NCI-H1092 treated with DMSO at 0.1 percent for 48 hours (cell line): ENCODE measurements around the gene PPP1R13B.
"Not testable (repeated sequence)": the region's sequence is repeated elsewhere in the genome, so short reads cannot be mapped to it uniquely, and the experiment has no call there.

Source experiments
- DNase-seq: peaks from one replicate; lab custom pipeline; 2025; lab: John Stamatoyannopoulos, UW

The PPP1R13B gene, protein sequence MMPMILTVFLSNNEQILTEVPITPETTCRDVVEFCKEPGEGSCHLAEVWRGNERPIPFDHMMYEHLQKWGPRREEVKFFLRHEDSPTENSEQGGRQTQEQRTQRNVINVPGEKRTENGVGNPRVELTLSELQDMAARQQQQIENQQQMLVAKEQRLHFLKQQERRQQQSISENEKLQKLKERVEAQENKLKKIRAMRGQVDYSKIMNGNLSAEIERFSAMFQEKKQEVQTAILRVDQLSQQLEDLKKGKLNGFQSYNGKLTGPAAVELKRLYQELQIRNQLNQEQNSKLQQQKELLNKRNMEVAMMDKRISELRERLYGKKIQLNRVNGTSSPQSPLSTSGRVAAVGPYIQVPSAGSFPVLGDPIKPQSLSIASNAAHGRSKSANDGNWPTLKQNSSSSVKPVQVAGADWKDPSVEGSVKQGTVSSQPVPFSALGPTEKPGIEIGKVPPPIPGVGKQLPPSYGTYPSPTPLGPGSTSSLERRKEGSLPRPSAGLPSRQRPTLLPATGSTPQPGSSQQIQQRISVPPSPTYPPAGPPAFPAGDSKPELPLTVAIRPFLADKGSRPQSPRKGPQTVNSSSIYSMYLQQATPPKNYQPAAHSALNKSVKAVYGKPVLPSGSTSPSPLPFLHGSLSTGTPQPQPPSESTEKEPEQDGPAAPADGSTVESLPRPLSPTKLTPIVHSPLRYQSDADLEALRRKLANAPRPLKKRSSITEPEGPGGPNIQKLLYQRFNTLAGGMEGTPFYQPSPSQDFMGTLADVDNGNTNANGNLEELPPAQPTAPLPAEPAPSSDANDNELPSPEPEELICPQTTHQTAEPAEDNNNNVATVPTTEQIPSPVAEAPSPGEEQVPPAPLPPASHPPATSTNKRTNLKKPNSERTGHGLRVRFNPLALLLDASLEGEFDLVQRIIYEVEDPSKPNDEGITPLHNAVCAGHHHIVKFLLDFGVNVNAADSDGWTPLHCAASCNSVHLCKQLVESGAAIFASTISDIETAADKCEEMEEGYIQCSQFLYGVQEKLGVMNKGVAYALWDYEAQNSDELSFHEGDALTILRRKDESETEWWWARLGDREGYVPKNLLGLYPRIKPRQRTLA

DNA sequence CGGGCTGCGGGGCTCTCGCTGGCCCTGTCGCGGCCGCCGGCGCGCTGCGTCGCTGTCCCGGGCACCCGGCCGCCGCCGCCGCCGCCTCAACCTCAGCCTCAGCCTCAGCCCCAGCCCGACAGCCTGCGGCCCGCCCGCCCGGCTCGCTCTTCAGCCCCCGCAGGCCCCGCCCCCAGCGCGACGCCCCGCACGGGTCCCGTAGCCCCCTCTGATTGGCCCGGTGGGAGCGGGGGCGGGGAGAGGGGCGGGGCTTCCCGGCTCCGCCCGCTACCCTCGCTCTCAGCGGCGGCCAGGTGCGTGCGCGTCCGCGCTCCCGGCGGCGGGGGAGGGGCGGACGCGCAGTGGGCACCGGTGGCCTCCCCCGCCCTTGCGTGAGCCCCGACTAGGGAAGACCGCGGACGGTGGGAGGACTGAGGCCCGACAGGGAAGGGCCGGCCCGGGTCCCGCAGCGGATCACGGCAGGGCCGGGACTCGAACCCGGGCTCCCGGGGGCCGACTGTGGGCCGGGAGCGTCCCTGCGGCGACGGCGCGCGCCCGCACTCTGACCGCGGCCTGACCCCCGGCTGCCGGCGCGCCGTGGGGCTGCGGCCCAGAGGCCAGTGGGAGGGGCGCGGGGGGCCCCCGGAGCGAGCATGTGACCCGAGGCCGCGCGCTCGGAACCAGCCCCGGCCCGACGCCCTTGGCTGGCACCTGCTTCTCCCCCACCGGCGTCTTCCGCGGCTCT is at the start of gene PPP1R13B:
TSS of gene PPP1R13B (minus strand) at position 125 of the 724 bp plus-strand sequence. CDS start 268 bp downstream, outside the sequence.
- DNase-seq: peak; percentile 86

DNA sequence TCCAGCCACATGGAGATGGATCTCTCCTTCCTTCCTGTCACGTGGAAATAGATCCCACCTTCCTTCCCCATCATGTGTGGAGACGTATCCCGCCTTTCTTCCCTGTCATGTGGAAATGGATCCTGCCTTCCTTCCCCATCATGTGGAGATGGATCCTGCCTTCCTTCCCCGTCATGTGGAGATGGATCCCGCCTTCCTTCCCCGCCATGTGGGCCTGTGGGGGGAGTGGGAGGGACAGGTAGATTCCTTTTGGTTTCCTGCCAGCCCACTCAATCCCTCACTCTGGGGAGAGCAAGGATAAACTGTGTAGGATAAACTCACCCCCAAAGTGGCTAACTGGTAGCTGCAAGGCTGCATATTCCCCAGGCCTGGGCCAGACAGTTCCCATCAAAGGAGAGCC is 49.2 kb upstream of the PPP1R13B start:
- no peak for DNase-seq

DNA sequence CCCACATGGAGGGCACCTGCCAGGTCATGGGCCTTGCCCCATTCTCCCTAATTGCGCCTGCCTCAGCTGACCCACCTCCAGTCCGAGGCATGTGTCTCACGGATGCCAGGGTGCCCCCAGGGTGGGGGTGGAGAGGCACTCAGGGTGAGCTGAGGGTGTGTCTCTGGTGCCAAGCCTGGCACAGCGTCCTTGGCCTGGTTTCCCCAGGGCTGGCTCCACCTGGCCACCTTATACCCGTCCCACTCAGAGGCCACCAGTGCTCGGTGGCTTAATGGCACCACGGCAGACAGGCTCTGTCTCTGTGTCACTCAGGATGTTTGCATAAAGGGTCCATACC is 47.3 kb upstream of the PPP1R13B start:
- no peak for DNase-seq

DNA sequence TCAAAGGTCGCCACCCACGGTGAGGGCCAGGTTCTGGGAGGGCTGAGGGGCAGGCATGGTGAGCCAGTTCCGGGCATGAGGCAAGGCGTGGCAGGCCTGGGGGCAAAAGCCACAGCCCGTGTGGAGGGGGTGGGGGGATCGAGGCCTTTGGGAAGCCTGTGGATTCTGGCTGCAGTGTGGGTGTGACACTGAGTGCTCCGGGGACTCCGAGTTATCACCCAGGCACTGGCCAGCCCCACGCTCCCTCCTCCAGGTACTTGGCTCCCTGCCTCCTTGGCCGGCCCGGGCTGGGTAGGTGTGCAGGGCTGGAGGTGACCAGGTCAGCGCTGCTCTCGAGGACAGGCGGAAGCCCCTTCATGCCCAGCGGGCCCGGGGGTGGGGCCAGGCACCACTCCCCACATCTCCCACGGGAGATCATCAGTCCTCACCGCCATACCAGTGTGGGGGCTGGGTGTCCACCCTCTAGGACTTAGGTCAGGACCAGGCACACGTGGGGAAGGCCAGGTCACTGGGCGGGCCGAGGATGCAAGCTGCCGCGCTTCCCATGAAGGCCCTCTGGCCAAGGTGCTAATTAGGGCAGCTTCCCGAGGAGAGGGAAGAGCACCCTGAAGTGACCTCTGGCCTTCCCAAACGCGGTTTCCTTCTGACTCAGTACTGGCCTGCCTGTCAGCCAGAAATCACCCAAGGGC is 46.8 kb upstream of the PPP1R13B start:
- no peak for DNase-seq

DNA sequence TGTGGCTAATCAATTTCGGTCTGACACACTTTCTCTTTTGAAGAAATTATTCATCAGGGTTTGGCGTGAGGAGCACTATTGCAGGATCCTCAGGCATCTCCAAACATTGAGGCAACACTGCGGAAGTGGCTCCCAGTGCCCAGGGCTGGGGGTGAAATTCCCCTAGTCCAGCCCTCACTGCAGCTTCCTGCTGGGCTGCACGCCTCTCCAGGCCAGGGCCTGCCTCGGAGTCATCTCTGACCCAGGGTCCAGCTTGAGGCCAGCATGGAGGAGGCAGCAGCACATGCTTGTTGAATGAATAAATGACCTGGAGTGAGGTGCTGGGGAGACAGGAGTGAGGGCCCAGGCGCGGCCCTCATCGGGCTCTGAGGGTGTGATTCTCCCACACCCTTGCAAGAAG is 44.9 kb upstream of the PPP1R13B start:
- DNase-seq: no peak

DNA sequence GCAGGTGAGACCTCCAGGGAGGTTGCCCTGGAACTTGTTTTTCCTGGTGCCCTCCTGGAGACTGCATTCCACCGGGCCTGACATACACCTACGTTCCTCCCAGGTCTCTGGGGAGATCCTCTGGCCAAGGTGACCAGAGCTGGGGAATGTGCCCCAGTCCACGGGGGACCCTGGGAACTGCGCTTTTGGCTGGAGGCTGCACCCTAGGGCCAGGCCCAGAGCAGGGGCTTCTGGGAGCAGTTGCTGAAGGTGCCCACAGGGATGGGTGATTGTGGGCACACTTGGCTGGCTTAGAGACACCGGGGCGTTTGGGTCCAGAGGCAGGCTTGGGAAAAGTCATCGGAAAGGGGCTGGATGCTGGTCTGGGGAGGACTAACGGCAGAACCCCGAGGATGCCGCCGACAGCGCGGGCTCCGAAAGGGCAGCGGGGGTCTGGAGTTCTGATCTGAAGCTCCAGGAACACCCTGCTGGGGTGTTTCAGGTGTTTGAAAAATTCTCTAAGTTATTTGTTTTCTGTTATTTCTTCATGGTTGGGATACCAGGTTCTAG is 44.4 kb upstream of the PPP1R13B start:
- no peak for DNase-seq

DNA sequence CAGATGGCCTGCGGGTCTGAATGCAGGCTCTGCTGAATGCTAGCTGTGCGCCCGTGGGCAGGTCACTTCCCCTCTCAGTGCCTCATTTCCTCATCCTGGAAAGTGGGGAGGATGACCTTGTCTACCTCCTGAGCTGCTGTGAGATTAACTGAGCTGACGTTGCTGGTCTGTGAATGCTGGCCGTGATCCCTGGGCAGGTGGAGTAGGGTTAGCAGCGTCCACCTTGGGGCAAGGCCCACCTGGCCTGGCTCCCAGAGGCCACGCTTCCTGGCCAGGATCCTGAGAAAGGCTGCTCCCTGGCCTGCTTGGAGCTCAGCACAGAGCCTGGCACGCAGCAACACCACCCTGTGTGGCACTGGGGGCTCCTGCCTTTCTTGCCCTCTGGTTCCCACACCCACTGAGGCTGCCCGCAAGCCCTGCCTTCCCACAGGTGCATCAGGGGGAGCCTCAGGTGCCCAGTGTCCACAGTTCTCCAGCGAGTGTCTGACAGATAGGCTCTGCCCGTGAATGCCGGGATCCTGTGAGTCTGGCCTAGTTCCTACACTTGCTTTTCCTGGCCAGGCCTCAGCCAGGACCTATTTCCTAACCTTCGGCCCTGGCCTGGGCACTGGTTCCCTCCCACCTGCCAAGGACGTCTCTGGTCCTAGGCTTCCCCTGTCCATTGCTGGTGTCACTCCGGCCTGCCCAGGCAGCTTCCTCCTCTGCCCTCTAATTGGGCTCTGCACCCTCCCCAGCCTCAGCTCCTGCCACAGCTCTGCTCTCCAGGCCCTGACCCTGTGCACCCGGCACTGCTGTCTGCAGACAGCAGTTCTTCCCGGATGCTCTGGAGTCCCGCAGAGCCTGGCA is 43.7 kb upstream of the PPP1R13B start:
- DNase-seq: no peak

DNA sequence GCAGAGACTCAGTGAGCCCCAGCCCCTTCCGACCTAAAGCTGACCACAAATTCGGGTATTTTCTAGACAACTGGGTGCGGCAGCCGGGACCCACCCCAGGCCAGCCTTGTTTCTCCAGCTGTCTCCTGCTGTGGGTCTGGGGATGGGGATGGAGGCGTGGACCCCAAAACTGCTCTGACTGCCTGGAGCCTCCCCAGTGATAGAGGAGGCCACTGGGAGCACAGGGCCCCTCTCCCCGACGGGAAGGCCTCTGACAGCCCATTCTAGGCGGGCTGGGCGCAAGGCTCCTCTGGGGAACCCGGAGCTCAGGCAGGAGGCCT is 42.6 kb upstream of the PPP1R13B start:
- no peak for DNase-seq

DNA sequence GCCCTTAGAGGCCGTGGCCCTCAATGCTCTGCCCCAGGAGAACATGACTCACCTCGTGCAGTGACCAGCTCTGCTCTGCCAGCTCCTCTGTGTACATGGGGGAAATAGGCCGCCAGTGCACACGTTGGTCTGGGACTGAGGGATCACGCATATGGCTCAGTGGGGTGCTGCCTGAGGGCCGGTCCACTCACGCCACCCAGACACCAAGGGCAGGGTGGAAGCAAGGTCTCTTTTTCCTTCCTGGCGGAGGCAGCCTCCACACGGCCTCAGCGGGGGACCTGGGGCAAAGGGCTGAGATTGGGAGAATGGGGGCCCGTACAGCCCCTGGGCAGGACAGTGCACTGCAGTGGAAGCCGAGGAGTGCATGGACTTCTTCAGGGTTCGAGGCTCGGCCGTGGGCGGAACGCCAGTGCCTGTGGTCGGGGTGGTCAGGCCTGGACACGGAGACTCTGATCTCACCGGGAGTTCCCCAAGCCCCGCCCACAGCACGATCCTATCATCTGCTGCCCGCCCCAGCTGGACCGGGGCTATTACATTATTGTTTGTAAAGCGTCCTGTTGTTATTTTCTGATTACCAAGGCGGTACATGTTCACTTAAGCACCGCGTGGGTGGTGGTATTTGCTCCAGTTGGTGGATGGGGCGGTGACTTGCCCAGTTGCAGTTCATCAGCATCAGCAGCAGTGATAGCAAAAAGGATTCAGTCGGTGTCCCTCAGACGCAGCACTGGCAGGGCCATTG is 42.1 kb upstream of the PPP1R13B start:
- no peak for DNase-seq

DNA sequence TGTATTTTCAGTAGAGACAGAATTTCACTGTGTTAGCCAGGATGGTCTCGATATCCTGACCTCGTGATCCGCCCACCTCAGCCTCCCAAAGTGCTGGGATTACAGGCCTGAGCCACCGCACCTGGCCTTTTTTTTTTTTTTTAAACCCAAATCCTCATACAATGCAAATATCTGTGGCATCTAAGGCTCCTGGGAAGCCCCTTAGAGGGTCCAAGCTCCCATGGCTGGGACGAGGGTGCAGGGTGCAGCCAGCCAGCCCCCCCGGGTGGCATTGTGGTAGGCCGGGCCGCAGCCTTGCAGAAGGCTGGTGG is 41.6 kb upstream of the PPP1R13B start:
- DNase-seq: not testable (repeated sequence)

DNA sequence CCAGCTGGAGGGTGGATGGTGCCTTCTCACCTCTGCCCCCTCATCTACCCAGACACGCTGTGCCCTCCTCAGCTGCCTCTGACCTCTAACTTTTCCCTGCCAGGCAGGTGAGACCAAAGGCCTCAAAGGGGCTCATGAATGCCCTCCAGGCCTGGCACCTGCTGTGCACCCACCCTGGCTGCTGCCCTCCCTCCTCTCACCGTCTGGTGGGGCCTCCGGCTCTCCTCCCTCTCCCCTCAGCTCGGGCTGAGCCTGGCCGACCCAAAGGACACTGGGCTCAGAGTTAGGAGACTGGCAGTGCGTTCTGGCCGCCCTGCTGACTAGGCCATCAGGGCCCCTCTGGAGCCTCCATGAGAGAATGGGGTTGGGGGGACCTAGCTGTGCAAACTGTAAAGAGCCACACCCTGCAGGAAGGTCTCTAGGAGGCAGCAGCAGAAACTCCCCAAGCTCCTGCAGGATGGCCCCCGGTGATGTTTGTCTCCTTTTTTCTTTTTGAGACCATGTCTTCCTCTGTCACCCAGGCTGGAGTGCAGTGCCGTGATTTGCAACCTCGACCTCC is 40.3 kb upstream of the PPP1R13B start:
- DNase-seq: no peak

DNA sequence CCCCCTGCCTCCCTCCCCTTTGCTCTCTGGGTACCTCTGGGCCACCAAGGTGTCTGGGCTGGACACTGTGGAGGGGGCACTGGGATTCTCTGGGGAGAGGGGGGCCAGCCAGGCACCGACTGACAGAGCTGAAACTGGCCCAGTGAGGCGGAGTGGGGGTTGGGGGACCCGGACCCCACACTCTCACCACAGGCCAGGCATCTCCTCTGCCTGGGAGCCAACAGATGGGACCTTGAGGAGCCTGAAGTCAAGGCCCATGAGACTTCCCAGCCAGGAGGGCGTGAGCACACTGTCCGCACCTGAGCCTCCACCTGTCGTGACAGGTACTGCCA is 39.8 kb upstream of the PPP1R13B start:
- DNase-seq: no peak

DNA sequence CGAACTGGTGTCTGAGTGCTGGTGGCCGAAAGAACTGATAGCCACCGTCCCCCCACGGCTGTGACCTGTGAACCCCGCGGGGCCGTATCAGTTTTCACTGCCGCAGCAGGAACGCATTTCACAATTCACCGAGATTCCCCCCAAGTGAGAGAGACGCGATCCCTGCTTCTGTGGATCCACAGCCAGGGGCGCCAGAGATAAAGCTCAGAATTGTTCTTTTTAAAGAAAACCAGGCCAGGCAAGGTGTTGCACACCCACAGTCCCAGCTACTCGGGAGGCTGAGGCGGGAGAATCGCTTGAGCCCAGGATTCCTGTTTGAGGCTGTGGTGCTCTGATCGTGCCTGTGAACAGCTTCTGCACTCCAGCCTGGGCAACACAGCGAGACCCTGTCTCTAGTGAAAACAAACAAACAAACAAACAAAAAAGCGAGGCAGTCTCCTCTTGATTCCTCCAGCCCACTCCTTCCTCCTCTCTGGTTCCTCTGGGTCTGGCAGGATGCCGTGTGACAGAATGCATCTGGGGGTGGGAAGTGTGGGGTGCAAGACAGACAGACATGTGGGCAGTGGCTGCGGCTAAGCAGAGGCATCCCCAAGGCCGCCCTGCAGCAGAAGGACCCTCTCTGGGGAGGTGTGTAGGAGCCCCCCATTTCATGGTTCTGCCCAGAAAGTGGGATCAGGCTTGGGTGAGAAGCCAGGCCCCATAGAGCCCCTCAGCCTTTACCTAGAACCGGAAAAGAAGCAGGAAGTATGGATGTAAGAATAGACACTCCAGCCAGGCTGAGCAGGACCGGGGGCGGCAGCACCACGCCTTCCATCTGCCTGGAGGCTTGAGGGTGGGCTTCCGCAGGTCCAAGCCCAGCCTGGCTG is 39.2 kb upstream of the PPP1R13B start:
- DNase-seq: no peak

DNA sequence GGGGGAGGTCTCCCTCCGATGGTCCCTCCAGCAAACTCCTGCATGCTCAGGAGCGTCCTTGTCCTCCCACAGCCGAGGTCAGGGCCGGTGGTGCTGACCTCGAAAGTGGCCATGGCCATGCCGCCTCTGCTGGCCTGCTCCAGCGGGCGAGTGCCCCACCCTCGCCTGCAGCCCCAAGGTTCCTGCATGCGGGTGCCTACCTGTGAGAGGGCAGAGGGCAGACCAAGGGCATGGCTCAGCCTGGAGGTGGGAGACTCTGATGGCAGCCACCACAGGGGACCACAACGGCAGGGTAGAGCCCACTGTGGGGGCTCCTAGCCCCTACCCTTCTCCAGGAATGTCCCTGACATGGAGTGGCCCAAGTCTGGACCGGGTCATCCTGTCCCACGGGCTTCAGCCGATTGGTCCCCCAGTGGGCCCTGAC is 38.1 kb upstream of the PPP1R13B start:
- DNase-seq: no peak

DNA sequence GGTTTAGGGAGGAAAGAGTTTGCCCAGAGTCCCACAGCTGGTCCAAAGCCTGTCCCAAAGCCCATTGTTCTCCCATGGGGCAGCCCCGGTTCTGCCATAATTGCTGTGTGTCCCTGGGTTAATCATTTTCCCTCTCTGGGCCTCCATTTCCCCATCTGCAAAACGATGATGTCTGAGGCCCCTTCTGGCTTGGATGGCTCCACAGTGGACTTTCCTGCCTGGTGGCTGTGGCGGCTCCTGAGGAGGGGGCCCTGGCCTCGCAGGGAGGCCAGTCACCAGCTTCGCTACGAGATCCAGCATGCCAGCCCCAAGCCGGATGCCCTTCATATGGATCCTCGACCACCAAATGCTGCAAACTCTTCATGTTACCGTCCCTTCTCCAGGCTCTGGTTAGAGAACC is 37.5 kb upstream of the PPP1R13B start:
- DNase-seq: no peak

DNA sequence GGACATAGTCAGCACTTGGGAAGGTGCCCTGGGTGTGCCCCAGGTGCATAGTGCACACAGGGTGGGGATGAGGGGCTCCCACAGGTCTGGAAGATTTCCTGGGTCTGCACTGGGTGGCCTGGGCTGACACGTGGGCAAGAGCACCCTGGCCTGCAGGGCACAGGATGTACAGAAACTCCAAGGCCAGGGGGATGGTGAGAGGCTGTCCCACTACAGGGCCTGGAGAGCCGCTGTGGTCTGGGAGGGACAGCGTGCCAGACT is 35.8 kb upstream of the PPP1R13B start:
- DNase-seq: no peak

DNA sequence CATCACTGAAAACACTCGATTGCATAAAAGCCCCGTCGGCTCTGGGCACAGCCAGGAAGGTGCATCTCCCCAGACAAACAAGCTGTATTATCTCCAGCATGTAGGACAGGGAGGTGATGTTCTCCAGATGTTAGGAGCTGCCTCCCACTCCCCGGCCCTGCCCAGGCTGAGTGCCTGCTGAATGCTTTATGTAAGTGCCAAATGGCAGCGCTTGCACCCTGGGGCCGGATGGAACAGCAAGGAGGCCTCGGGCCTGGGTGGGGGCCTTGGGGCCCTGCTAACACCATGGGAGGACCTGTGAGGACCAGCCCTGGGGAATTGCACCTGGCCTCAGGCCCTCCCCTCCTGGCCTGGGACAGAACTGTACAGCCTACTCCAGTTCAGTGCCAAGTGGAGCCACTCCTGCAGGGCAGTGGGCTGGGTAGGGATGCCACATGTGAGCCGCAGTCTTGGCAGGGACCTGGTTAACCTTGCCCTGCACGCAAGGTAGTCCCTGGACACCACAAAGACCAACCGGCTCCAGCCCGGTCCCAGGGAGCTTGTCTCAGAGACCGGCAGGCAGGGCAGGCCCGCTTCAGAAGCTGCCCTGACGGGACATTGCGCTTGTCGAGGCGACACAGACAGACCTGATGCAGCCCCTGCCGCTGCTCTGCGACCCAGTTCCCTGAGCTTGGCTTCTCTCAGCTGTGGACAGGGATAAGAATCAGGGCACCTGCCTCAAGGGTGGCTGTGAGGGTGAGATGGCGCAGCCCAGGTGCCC is 35.3 kb upstream of the PPP1R13B start:
- no peak for DNase-seq
